ENCODE measurements around the gene ITPRIPL1. TPM values are rescaled to one million over a fixed set of nuclear protein-coding genes. Genes with fewer than 3 reads are reported as not detected.
"Not testable (repeated sequence)": the region's sequence is repeated elsewhere in the genome, so short reads cannot be mapped to it uniquely, and the experiment has no call there.

ITPRIPL1 gene
- total RNA-seq (2014; rRNA removed; shearing (Covaris generic)): 0.50 and 0.55 TPM in 2 replicates

GRCh38 chr2:96325041-96325883 lies at the start of gene ITPRIPL1:
ITPRIPL1 (plus strand) TSS chr2:96325317; CDS start chr2:96325840, 523 bp downstream.
- H3K4me1 ChIP-seq (replicated peaks): peaks cover 21% of the 10 kb centered on the region
- DNase-seq (ENCODE audit: low read depth in 1 of 2, low spot score in 2 of 2): no peak
- peak within 1 kb of the TSS; percentile 32 for H3K4me3 ChIP-seq
- no peak within 1 kb of the TSS for H3K27ac ChIP-seq
- H3K9me3 ChIP-seq (replicated peaks): no peaks in the 10 kb centered on the region
- H3K36me3 ChIP-seq: no peaks in the 10 kb centered on the region
- H3K27me3 ChIP-seq (replicated peaks): peaks cover 50% of the 10 kb centered on the region

- H3K9me3 ChIP-seq (replicated peaks): no peaks in the 10 kb centered on the region
- no peaks in the 10 kb centered on the region for H3K4me1 ChIP-seq (replicated peaks)
- H3K4me3 ChIP-seq: no peak overlapping the region
- no peak overlapping the region for H3K27ac ChIP-seq
- no peaks in the 10 kb centered on the region for H3K27me3 ChIP-seq (replicated peaks)
- H3K36me3 ChIP-seq: peaks cover 93% of the 10 kb centered on the region
- no peak for DNase-seq (ENCODE audit: low read depth in 1 of 2, low spot score in 2 of 2)
Observed at GRCh38 chr2:96276787-96277499, 48.2 kb upstream of the ITPRIPL1 start.

GRCh38 chr2:96287273-96287856 lies 37.8 kb upstream of the ITPRIPL1 start:
- H3K4me1 ChIP-seq (replicated peaks): no peaks in the 10 kb centered on the region
- DNase-seq (ENCODE audit: low read depth in 1 of 2, low spot score in 2 of 2): no peak
- peaks cover 100% of the 10 kb centered on the region for H3K36me3 ChIP-seq
- no peaks in the 10 kb centered on the region for H3K27me3 ChIP-seq (replicated peaks)
- H3K9me3 ChIP-seq (replicated peaks): no peaks in the 10 kb centered on the region
- no peak overlapping the region for H3K27ac ChIP-seq
- no peak overlapping the region for H3K4me3 ChIP-seq

- Histone ChIP-seq H3K27me3 (replicated peaks) (no peaks in the 10 kb centered on the region), H3K9me3 (replicated peaks) (no peaks in the 10 kb centered on the region), H3K4me1 (replicated peaks) (no peaks in the 10 kb centered on the region), H3K4me3 (no peak overlapping the region), H3K36me3 (peaks cover 98% of the 10 kb centered on the region), H3K27ac (no peak overlapping the region)
- DNase-seq (ENCODE audit: low read depth in 1 of 2, low spot score in 2 of 2): no peak
Observed at GRCh38 chr2:96291751-96292150, 33.4 kb upstream of the ITPRIPL1 start.

GRCh38 chr2:96294271-96294670 lies 30.8 kb upstream of the ITPRIPL1 start:
- H3K27ac ChIP-seq; DNase-seq (ENCODE audit: low read depth in 1 of 2, low spot score in 2 of 2); H3K27me3 ChIP-seq (replicated peaks); H3K4me3 ChIP-seq; H3K9me3 ChIP-seq (replicated peaks); H3K4me1 ChIP-seq (replicated peaks): not testable (repeated sequence)
- H3K36me3 ChIP-seq: peaks cover 98% of the 10 kb centered on the region

- no peak for DNase-seq (ENCODE audit: low read depth in 1 of 2, low spot score in 2 of 2)
- H3K4me1 ChIP-seq (replicated peaks): no peaks in the 10 kb centered on the region
- no peak overlapping the region for H3K27ac ChIP-seq
- no peaks in the 10 kb centered on the region for H3K27me3 ChIP-seq (replicated peaks)
- H3K4me3 ChIP-seq: no peak overlapping the region
- H3K36me3 ChIP-seq: peaks cover 98% of the 10 kb centered on the region
- H3K9me3 ChIP-seq (replicated peaks): no peaks in the 10 kb centered on the region
Observed at GRCh38 chr2:96296925-96297324, 28.2 kb upstream of the ITPRIPL1 start.

GRCh38 chr2:96301865-96302264 lies 23.3 kb upstream of the ITPRIPL1 start:
- H3K9me3 ChIP-seq (replicated peaks): no peaks in the 10 kb centered on the region
- no peak overlapping the region for H3K27ac ChIP-seq
- H3K4me3 ChIP-seq: no peak overlapping the region
- H3K36me3 ChIP-seq: peaks cover 76% of the 10 kb centered on the region
- H3K27me3 ChIP-seq (replicated peaks): no peaks in the 10 kb centered on the region
- peaks cover 12% of the 10 kb centered on the region for H3K4me1 ChIP-seq (replicated peaks)
- no peak for DNase-seq (ENCODE audit: low read depth in 1 of 2, low spot score in 2 of 2)

- H3K36me3 ChIP-seq: peaks cover 48% of the 10 kb centered on the region
- no peaks in the 10 kb centered on the region for H3K9me3 ChIP-seq (replicated peaks)
- peak overlapping the region; percentile 57 for H3K4me3 ChIP-seq
- DNase-seq (ENCODE audit: low read depth in 1 of 2, low spot score in 2 of 2): no peak
- H3K4me1 ChIP-seq (replicated peaks): peaks cover 12% of the 10 kb centered on the region
- H3K27ac ChIP-seq: peak overlapping the region; percentile 57; the same call in 1 of the 2 replicates
- no peaks in the 10 kb centered on the region for H3K27me3 ChIP-seq (replicated peaks)
Observed at GRCh38 chr2:96304606-96305005, 20.5 kb upstream of the ITPRIPL1 start.

- Histone ChIP-seq H3K36me3 (peaks cover 41% of the 10 kb centered on the region), H3K4me1 (replicated peaks) (peaks cover 12% of the 10 kb centered on the region), H3K4me3 (peak within 1 kb of the TSS; percentile 57), H3K27me3 (replicated peaks) (no peaks in the 10 kb centered on the region), H3K9me3 (replicated peaks) (no peaks in the 10 kb centered on the region), H3K27ac (peak within 1 kb of the TSS; percentile 57)
- peak; percentile 87 to 88 for DNase-seq (ENCODE audit: low read depth in 1 of 2, low spot score in 2 of 2)
Observed at GRCh38 chr2:96305091-96305978, 19.8 kb upstream of the ITPRIPL1 start, which contains the start of gene SNRNP200. SNRNP200 (minus strand) TSS chr2:96305546; CDS start chr2:96305437, 109 bp downstream.

- Histone ChIP-seq H3K4me1 (replicated peaks) (peaks cover 12% of the 10 kb centered on the region), H3K27ac (peak overlapping the region; percentile 57), H3K27me3 (replicated peaks) (no peaks in the 10 kb centered on the region), H3K4me3 (peak overlapping the region; percentile 57), H3K36me3 (peaks cover 35% of the 10 kb centered on the region), H3K9me3 (replicated peaks) (no peaks in the 10 kb centered on the region)
- DNase-seq (ENCODE audit: low read depth in 1 of 2, low spot score in 2 of 2): no peak
Observed at GRCh38 chr2:96305979-96306308, 19.2 kb upstream of the ITPRIPL1 start.

GRCh38 chr2:96306370-96306769 lies 18.7 kb upstream of the ITPRIPL1 start:
- H3K36me3 ChIP-seq: peaks cover 31% of the 10 kb centered on the region
- DNase-seq (ENCODE audit: low read depth in 1 of 2, low spot score in 2 of 2): no peak
- no peaks in the 10 kb centered on the region for H3K27me3 ChIP-seq (replicated peaks)
- no peak overlapping the region for H3K27ac ChIP-seq
- peak overlapping the region; percentile 57 for H3K4me3 ChIP-seq
- peaks cover 12% of the 10 kb centered on the region for H3K4me1 ChIP-seq (replicated peaks)
- H3K9me3 ChIP-seq (replicated peaks): no peaks in the 10 kb centered on the region

GRCh38 chr2:96308248-96308647 lies 16.9 kb upstream of the ITPRIPL1 start:
- Histone ChIP-seq H3K9me3 (replicated peaks) (no peaks in the 10 kb centered on the region), H3K4me3 (no peak overlapping the region), H3K27me3 (replicated peaks) (no peaks in the 10 kb centered on the region)

GRCh38 chr2:96315005-96315399 lies 10.1 kb upstream of the ITPRIPL1 start:
- Histone ChIP-seq H3K4me3 (no peak overlapping the region), H3K27me3 (replicated peaks) (peaks cover under 1% of the 10 kb centered on the region; the same call in 1 of the 2 replicates), H3K4me1 (replicated peaks) (peaks cover 14% of the 10 kb centered on the region), H3K27ac (no peak overlapping the region), H3K9me3 (replicated peaks) (no peaks in the 10 kb centered on the region), H3K36me3 (no peaks in the 10 kb centered on the region)
- no peak for DNase-seq (ENCODE audit: low read depth in 1 of 2, low spot score in 2 of 2)

More at GRCh38 chr2:96308248-96308647, 16.9 kb upstream of the ITPRIPL1 start:
- H3K27ac ChIP-seq: no peak overlapping the region
- peaks cover 12% of the 10 kb centered on the region for H3K36me3 ChIP-seq
- no peak for DNase-seq (ENCODE audit: low read depth in 1 of 2, low spot score in 2 of 2)
- peaks cover 12% of the 10 kb centered on the region for H3K4me1 ChIP-seq (replicated peaks)

All from SJSA1 (cell line).